ENCODE results near the gene MYADML2.
A peak's percentile ranks its signal among the peaks of the same experiment; 100 is the strongest.

MYADML2 gene

DNA sequence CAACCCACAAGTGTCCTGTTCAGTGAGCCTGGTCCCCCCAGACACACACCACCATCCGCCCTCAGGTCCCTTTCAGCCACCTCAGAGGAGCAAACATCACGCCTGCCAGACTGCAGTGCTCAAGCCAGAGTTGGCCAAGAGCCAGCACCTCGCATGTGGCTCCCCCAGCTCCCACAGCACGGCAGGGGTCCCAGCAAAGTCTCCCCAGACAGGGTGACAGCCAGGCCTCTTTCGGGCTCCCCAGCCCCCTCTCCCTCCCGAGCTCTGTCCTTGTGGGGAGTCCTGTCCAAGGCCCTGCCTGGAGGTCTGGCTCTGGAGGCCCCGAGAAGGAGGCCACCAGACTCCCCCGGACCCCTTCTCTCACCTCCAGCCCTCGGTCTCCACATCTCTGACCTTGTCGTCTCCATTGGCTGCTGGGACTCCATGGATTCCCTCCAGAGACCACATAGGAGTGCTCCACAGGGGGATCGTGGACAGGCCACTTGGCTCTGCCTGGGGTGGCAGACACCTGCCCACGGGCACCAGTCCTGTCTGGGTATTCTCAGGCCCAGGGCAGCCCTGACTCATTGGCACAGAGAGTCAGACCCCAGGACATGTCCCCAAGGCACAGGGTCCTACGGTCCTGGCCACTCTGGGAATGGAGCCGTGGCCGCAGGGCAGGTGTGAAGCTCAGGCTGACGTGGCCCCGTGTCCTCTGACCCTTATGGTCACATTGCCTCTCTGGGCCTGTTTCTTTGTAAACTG is 1.8 kb upstream of the MYADML2 start:
- no peak for DNase-seq
- TF ChIP-seq POLR2A (IDR thresholded peaks at IDR 0.05; ENCODE audit: low read length) (no peak), GATA1 (IDR thresholded peaks at IDR 0.05; ENCODE audit: low read depth, low read length) (no peak)

DNA sequence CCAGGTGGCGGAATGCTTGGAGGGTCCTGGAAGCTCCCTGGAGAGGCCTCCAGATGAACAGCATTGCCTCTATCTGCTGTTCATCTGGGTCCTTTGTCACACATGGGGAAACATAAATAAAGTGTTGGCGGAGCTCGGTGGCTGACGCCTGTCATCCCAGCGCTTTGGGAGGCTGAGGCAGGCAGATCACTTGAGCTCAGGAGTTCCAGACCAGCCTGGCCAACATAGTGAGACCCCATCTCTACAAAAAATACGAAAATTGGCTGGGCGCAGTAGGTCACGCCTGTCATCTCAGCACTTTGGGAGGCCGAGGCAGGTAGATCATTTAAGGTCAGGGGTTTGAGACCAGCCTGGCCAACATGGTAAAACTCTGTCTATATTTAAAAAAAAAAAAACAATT is 2.2 kb downstream of the MYADML2 start:
- TF ChIP-seq POLR2A (IDR thresholded peaks at IDR 0.05; ENCODE audit: low read length) = no peak
- no peak for TF ChIP-seq GATA1 (IDR thresholded peaks at IDR 0.05; ENCODE audit: low read depth, low read length)
- DNase-seq = no peak

DNA sequence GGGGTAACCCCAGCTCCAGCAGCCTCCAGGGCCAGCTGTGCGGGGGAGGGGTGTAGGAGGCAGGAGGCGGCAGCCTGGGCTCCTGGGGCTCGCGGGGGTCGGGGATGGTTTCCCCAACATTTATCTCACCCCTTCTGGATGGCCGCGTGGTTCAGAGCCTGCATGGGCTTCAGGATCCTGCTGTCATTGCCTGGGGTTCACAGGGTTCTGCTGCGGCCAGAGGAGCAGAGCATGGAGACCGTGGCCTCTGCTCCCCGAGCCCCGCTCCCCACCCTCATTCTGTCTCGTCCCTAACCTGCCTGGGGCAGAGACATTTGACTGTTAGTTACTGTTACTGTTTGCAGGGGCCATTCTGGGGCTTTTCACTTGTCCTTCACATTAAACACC is 4.9 kb downstream of the MYADML2 start:
- TF ChIP-seq GATA1 (IDR thresholded peaks at IDR 0.05; ENCODE audit: low read depth, low read length) (no peak), POLR2A (IDR thresholded peaks at IDR 0.05; ENCODE audit: low read length) (no peak)

DNA sequence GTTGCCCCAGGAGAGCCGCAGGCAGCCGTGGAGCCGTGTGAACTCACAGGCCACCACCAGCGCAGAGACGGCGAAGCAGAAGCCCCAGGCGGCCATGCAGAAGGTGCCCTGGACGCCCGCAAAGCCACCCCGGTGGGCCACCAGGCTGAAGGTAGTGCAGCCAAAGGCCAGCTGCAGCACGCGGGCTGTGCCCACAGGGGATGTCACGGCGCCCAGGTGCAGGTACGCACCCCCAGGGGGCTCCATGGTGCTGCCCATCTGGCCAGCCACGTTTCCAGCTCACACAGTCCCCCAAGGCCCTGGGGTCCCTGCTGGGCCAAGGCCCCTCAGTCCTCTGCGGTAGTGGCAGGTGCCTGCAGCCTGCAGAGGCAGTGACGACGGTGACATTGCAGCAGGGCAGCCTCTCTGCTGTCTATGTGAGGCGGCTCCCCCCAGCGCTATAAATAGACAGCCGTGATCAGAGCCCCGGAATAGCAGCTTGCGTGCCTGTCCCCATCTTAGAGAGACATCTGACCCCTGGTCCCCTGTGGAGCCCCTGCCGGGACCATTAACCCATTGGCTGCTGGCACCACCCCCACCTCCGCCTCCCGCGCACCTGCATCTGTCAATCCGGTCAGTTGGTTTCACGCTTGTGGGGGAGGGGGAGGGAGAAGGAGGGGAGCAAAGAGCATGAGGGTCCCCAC is 5.4 kb downstream of the MYADML2 start:
- TF ChIP-seq POLR2A (IDR thresholded peaks at IDR 0.05; ENCODE audit: low read length) = no peak
- no peak for TF ChIP-seq GATA1 (IDR thresholded peaks at IDR 0.05; ENCODE audit: low read depth, low read length)
- no peak for DNase-seq

More for the DNA sequence above, 4.9 kb downstream of the MYADML2 start:
- DNase-seq = no peak

DNA sequence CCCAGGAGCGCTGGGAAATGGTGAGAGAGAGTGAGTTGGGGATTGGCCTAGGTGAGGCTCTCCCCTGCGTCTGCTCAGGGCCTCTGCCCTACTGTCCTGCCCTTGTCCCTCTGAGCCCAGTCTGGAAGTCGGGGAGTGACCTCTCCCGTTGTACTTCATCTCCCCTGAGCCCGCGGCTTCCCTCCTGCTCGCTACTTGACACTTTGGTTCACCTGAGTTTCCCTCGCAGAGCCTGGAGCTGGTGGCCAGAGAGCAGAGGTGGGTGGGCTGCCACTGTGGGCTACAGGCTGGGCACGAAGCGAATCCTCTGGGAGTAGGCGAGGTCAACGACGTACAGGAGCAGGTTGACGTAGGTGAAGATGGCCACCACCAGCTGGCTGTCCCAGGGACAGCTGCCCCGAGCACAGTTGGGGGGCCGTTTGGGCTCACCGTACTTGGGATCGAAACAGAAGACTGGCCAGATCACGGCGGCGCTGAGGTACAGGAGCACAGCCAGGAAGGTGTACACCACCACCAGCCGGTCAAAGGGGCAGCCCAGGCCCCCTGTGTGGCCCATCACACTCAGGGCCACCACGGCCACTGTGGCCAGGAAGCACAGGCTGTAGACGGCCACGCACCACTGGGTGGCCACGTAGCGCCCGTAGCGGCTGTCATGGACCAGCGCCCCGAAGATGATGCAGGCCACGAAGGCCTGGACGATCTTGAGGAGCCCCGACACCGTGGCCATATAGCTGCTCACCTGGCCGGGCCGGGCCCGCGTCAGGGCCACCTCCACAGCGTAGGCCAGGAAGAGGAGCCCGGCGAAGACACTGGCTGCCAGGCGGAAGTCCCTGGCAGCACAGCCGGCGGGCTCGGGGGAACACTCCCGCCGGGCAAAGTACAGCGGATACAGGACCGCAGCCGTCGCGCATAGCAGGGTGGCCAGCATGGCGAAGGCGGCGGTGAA is 6.2 kb downstream of the MYADML2 start:
- TF ChIP-seq POLR2A (IDR thresholded peaks at IDR 0.05; ENCODE audit: low read length) (no peak), GATA1 (IDR thresholded peaks at IDR 0.05; ENCODE audit: low read depth, low read length) (no peak)
- DNase-seq = no peak

DNA sequence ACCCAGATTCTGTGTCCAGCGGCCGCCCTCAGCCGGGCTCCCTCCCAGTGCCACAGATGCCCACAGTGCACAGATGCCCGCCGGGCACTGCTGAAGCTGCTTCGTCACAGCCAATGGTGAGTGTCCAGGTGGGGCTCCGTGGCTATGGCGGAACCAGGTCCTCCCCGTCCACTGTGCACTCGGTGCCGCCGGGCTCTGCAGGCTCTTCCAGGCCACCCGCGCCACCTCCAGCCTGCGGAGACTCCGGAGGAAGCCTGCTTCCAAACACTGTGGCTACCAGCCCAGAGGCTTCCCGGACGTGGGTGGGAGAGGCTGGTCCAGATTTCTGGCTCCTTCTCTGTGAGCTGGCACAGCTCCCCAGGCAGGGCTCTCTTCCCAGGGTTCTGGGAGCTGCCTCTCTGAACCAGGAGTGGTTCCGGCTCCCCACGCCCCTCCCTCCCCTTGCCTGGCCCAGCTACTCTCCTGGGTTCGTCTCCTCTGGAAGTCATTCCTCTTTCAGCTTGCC is 7.1 kb downstream of the MYADML2 start:
- TF ChIP-seq GATA1 (IDR thresholded peaks at IDR 0.05; ENCODE audit: low read depth, low read length) = no peak
- TF ChIP-seq POLR2A (IDR thresholded peaks at IDR 0.05; ENCODE audit: low read length) = no peak
- no peak for DNase-seq

DNA sequence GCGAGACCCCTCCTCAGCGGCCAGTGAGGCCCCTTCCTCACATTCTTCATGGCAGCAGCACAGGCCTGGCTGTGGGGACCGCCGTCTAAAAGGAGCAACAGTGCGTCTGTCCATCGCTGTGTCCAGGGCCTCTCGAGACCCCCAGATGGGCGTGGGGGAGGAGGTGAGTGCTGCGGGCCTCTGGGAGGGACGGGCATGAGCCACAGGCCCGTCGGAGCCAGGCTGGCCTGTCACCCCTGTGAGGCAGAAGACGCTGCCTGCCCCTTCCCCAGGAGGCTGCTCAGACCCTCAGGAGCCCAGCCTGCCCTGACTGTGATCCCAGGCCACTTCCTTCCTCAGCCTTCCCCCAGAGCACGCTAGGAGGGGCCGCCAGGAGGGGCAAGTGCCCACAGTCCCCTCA is 7.8 kb downstream of the MYADML2 start:
- DNase-seq = no peak
- TF ChIP-seq POLR2A (IDR thresholded peaks at IDR 0.05; ENCODE audit: low read length) (no peak), GATA1 (IDR thresholded peaks at IDR 0.05; ENCODE audit: low read depth, low read length) (no peak)

DNA sequence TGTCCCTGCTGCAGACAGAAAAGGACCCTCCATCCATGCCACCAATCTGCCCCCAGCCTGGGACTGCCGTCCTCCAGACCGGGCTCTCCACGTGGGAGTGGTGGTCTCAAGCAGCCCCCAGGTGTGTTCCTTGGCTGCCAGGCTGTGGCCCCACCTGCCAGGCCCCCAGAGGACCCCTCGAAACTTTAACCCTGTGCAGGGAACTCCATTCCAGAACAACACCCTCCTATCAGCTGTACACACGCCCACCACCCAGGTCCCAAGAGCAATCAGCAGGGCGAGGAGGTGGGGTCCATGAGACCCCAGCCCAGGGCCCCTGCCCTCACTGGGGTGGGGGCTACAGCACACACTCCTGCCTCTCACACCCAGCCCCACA is 11.3 kb downstream of the MYADML2 start:
- no peak for DNase-seq
- TF ChIP-seq POLR2A (IDR thresholded peaks at IDR 0.05; ENCODE audit: low read length) (no peak), GATA1 (IDR thresholded peaks at IDR 0.05; ENCODE audit: low read depth, low read length) (no peak)

DNA sequence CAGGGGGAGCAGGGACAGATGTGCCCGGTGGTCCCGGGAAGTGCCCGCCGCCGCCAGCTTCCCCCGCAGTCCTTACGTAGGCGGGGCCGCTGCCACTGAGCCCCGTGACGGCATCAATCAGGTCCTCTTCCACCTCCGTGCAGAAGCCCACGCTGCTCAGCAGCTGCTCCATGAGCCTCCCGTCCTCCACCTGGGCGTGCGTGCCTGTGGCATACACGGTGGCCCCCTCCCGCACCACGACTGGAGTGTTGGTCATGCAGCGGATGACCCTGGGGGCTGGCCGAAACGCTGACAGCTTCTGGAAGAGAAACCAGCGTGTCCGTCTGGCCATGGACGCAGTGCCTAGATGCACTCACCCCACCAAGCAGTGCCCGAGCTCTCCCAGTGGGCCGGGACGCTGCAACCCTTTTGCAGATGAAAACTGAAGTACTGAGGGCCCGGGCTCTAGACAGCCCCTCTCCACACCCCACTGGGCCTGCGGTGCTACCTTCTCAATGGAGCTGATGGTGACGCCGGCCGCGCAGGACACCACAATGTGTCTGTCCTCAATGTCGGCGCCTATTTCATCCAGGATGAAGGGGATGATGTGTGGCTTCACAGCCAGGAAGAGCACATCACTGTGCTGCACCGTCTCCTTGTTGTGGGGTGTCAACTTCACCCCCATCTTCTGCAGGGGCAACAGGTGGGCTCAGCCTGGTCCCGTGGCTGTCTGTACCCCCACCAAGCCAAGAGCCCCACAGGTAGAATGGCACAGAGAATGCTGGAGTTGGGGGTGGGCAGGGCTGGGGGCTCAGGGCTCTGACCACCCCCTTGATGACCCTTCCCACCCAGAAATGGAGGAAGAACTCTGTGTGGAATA is 12.0 kb downstream of the MYADML2 start:
- no peak for DNase-seq
- TF ChIP-seq GATA1 (IDR thresholded peaks at IDR 0.05; ENCODE audit: low read depth, low read length) (no peak), POLR2A (IDR thresholded peaks at IDR 0.05; ENCODE audit: low read length) (no peak)

DNA sequence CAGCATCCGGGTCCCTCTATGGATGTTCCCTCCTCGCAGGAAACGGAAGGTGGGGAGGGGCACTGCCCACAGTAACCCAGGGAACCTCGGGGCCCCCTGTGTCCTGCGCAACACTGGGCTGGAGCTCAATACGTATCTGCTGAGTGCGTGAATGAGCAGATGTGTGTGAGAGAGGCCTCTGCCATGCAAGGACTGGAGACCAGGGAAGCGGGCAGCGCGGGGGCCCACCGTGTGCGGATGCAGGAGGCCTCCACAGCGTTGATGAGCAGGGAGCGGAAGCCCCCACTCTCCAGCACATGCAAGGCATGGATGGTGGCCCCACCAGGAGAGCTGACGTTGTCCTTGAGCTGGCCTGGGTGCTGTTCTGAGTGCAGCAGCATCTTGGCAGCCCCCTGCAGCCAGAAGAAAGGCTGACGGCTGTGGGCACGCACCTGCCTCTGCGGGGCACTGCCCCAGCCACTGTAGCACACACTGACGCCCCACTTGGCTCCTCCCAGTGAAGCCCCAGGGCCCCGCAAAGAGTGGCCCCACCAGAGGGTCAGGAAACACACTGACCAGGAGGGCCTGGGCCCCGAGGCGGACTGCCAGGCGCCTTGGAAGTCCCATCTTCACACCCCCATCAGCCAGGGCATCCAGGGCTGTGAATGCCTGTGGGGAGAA is 12.8 kb downstream of the MYADML2 start:
- no peak for DNase-seq
- TF ChIP-seq GATA1 (IDR thresholded peaks at IDR 0.05; ENCODE audit: low read depth, low read length) (no peak), POLR2A (IDR thresholded peaks at IDR 0.05; ENCODE audit: low read length) (no peak)

DNA sequence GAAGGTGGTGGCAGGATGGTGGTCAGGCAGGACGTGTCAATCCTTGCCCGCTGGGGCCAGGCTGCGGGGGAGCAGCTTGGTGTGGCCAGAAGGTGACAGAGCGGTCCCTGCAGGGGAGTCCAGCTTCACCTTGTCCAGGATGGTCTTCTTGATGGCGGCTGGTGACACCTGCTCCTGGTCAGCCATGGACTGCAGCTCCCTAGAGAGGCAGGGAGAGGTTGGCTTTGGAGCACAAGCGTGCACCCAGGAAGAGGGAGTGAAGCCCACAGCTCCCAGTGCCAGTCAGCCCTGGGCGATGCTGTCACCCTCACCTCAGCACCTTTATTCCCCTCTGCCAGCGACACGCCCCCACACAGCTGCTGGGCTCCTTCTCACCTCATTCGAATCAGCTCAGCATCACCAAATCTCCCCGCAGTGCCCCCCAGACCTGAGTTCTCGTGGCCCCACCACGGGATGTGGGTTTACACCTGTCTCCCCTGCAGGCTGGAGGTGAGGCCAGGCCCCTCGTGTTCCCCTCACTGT is 13.8 kb downstream of the MYADML2 start:
- DNase-seq = no peak
- TF ChIP-seq GATA1 (IDR thresholded peaks at IDR 0.05; ENCODE audit: low read depth, low read length) (no peak), POLR2A (IDR thresholded peaks at IDR 0.05; ENCODE audit: low read length) (no peak)

DNA sequence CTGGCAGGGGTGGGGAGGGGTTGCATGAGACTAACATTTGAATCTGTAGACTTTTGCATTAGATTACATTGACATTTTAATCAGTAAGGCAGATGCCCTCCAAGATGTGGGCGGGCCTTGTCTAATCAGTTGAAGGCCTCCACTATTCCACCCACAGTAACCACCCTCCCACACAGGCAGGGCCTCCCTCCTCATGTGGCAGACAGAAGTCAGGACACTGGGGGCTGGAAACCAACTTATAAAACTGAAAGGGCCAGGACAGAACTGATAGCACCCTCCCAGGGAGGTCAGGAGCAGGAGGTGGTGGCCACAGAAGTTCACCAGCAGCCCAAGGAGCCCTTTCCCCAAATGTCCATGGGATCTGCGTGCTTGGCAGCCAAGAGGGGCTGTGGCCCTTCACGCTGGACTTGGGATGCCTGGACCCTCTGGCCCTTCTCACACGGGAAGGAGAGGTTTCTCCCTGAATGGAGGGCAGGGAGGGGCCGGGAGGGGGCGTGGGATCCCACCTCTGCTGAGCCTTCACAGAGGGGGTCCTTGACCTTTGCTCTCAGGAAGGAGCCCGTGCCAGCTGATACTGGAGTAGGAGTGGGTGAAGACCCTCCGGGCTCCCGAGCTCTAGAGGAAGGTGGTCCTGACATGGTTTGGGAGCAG is 14.6 kb downstream of the MYADML2 start:
- peak; percentile 75 to 83 for DNase-seq
- TF ChIP-seq POLR2A (IDR thresholded peaks at IDR 0.05; ENCODE audit: low read length) = peak; percentile 17
- TF ChIP-seq GATA1 (IDR thresholded peaks at IDR 0.05; ENCODE audit: low read depth, low read length) = no peak

Data from erythroblast (primary cell).